Fibroblast of skin of back (primary cell): ENCODE data around the gene ETHE1.
"Not testable (repeated sequence)": the region's sequence is repeated elsewhere in the genome, so short reads cannot be mapped to it uniquely, and the experiment has no call there.

ENCODE experiments used
- DNase-seq: peaks from one replicate; pipeline ENCODE4 v3.0.0-alpha.2; 2013

Gene ETHE1

GRCh38 chr19:43551399-43552197 lies 24.6 kb upstream of the ETHE1 start:
- no peak for DNase-seq

GRCh38 chr19:43548706-43549105 lies 21.7 kb upstream of the ETHE1 start:
- no peak for DNase-seq

- not testable (repeated sequence) for DNase-seq
Observed at GRCh38 chr19:43547926-43548325, 20.9 kb upstream of the ETHE1 start.

- no peak for DNase-seq
Observed at GRCh38 chr19:43546581-43546980, 19.6 kb upstream of the ETHE1 start.

- no peak for DNase-seq
Observed at GRCh38 chr19:43545981-43546380, 19.0 kb upstream of the ETHE1 start.

GRCh38 chr19:43545276-43545675 lies 18.3 kb upstream of the ETHE1 start:
- no peak for DNase-seq

GRCh38 chr19:43544077-43544476 lies 17.1 kb upstream of the ETHE1 start:
- no peak for DNase-seq

GRCh38 chr19:43541920-43542650 lies 15.1 kb upstream of the ETHE1 start:
- DNase-seq: no peak

- DNase-seq: no peak
Observed at GRCh38 chr19:43540381-43540780, 13.4 kb upstream of the ETHE1 start.

GRCh38 chr19:43538922-43539321 lies 11.9 kb upstream of the ETHE1 start:
- no peak for DNase-seq

GRCh38 chr19:43534816-43535761 lies 8.1 kb upstream of the ETHE1 start:
- peak; percentile 53 for DNase-seq

- DNase-seq: no peak
Observed at GRCh38 chr19:43534305-43534815, 7.4 kb upstream of the ETHE1 start.

GRCh38 chr19:43533546-43534304 lies 6.7 kb upstream of the ETHE1 start:
- DNase-seq: peak; percentile 99

- DNase-seq: peak; percentile 93
Observed at GRCh38 chr19:43532962-43533545, 6.1 kb upstream of the ETHE1 start, which contains the start of gene ZNF575. ZNF575 (plus strand) TSS chr19:43533188; CDS start chr19:43534423, 1,235 bp downstream.

GRCh38 chr19:43532571-43532961 lies 5.6 kb upstream of the ETHE1 start:
- no peak for DNase-seq

GRCh38 chr19:43527860-43528622 lies 1.0 kb upstream of the ETHE1 start:
- no peak for DNase-seq

- no peak for DNase-seq
Observed at GRCh38 chr19:43525836-43526771, 897 bp downstream of the ETHE1 start.

- peak; percentile 22 for DNase-seq
Observed at GRCh38 chr19:43524922-43525835, 1.8 kb downstream of the ETHE1 start.
